HepG2 (cell line): Measurements from ENCODE around the gene NTN3. TPM values are rescaled to one million over a fixed set of nuclear protein-coding genes. Genes with fewer than 3 reads are reported as not detected.
A peak's percentile ranks its signal among the peaks of the same experiment; 100 is the strongest.

ENCODE experiments used
- ARHGAP35 ChIP-seq: sonication (generic); formaldehyde crosslinking; IDR thresholded peaks from 2 replicates; pipeline ENCODE4 v1.9.0; 2022; ENCODE audit warnings: mild to moderate bottlenecking, inconsistent platforms, moderate library complexity, missing genetic modification reagents, borderline replicate concordance
- KAT2B ChIP-seq: fragments of 150-350 bp; IDR thresholded peaks from 2 replicates; pipeline ENCODE4 v1.6.1; 2014; ENCODE audit warnings: low read depth, low read length, borderline replicate concordance
- KDM1A ChIP-seq: IDR thresholded peaks from 2 replicates; pipeline ENCODE4 v1.6.1; 2016; ENCODE audit warnings: missing compliant biosample characterization
- KMT2B ChIP-seq: IDR thresholded peaks from 2 replicates; pipeline ENCODE4 v1.6.1; 2016; ENCODE audit warnings: missing genetic modification reagents, missing compliant biosample characterization
- MAFG ChIP-seq: sonication (generic); formaldehyde crosslinking; IDR thresholded peaks from 2 replicates; pipeline ENCODE4 v1.5.1; 2020; ENCODE audit warnings: mild to moderate bottlenecking, missing genetic modification reagents
- NFATC3 ChIP-seq: sonication (generic); formaldehyde crosslinking; IDR thresholded peaks from 2 replicates; pipeline ENCODE4 v1.5.1; 2020; ENCODE audit warnings: mild to moderate bottlenecking, missing genetic modification reagents
- NR3C1 ChIP-seq: sonication (generic); formaldehyde crosslinking; IDR thresholded peaks from 2 replicates; pipeline ENCODE4 v1.4.0; 2020; ENCODE audit warnings: missing genetic modification reagents
- SCMH1 ChIP-seq: sonication (generic); formaldehyde crosslinking; IDR thresholded peaks from 2 replicates; pipeline ENCODE4 v1.9.0; 2021; ENCODE audit warnings: missing genetic modification reagents, mild to moderate bottlenecking, borderline replicate concordance
- TARDBP ChIP-seq: sonication (generic); formaldehyde crosslinking; IDR thresholded peaks from 2 replicates; pipeline ENCODE4 v1.8.0; 2022; ENCODE audit warnings: mild to moderate bottlenecking, missing genetic modification reagents
- TMF1 ChIP-seq: sonication (generic); formaldehyde crosslinking; IDR thresholded peaks from 2 replicates; pipeline ENCODE4 v1.8.1; 2022; ENCODE audit warnings: low read depth, missing genetic modification reagents
- YY1 ChIP-seq: IDR thresholded peaks from 2 replicates; pipeline ENCODE4 v1.6.1; 2011; ENCODE audit warnings: low read length, low read depth, moderate library complexity, mild to moderate bottlenecking; ENCODE audit not compliant: insufficient read depth, insufficient replicate concordance
- ZBTB3 ChIP-seq: sonication (generic); formaldehyde crosslinking; IDR thresholded peaks from 2 replicates; pipeline ENCODE4 v1.4.0; 2020; ENCODE audit warnings: low read depth, mild to moderate bottlenecking, moderate library complexity, missing genetic modification reagents, borderline replicate concordance
- ZFP37 ChIP-seq: sonication (generic); formaldehyde crosslinking; IDR thresholded peaks from 2 replicates; pipeline ENCODE4 v1.4.0; 2020; ENCODE audit warnings: missing genetic modification reagents, borderline replicate concordance
- ZFP82 ChIP-seq: sonication (generic); formaldehyde crosslinking; IDR thresholded peaks from 2 replicates; pipeline ENCODE4 v1.5.1; 2020; ENCODE audit warnings: mild to moderate bottlenecking, missing genetic modification reagents, borderline replicate concordance
- ZNF75D ChIP-seq: sonication (generic); formaldehyde crosslinking; IDR thresholded peaks from 2 replicates; pipeline ENCODE4 v1.8.1; 2023; ENCODE audit warnings: missing genetic modification reagents, mild to moderate bottlenecking, borderline replicate concordance
- ZSCAN9 ChIP-seq: IDR thresholded peaks from 2 replicates; pipeline ENCODE4 v1.6.1; 2016; ENCODE audit warnings: borderline replicate concordance
- polyA plus RNA-seq, 8 experiments: library from polyadenylated mRNA; depleted of rRNA in 3 of 8; stranded (reverse) in 7 of 8; unstranded in 1 of 8; fragments of >200 nt; fragmentation: Illumina TruSeq in 4 of 8; extraction: Trizol in 4 of 8; gene quantifications; 2 replicates each; pipeline versions ENCODE4 v1.2.1 to v1.2.3, GENCODE V29; 2011 to 2016; ENCODE audit warnings: low read depth in 4 of 8, missing spikeins in 1 of 8, mixed read lengths in 1 of 8; ENCODE audit not compliant: insufficient read depth in 1 of 8
- total RNA-seq, 5 experiments: library from RNA; depleted of rRNA; stranded (reverse); fragments of >200 nt; fragmentation: Illumina TruSeq; extraction: Trizol; gene quantifications; 2 replicates each; pipeline ENCODE4 v1.2.3, GENCODE V29; 2016; ENCODE audit warnings: low read depth in 1 of 5
- TF ChIP-seq, protein P1 (sequence below): sonication (generic); formaldehyde crosslinking; IDR thresholded peaks from 2 replicates; pipeline ENCODE4 v1.5.0; 2020; ENCODE audit warnings: missing genetic modification reagents
- TF ChIP-seq, protein P2 (sequence below): sonication (generic); formaldehyde crosslinking; IDR thresholded peaks from 2 replicates; pipeline ENCODE4; 2020; ENCODE audit warnings: missing genetic modification reagents, mild to moderate bottlenecking, borderline replicate concordance
- TF ChIP-seq, protein P3 (sequence below): sonication (generic); formaldehyde crosslinking; IDR thresholded peaks from 2 replicates; pipeline ENCODE4 v1.4.0; 2020; ENCODE audit warnings: low read depth, mild to moderate bottlenecking, missing genetic modification reagents
- TF ChIP-seq, protein P4 (sequence below): sonication (generic); formaldehyde crosslinking; IDR thresholded peaks from 2 replicates; pipeline ENCODE4 v1.5.1; 2020; ENCODE audit warnings: missing genetic modification reagents, mild to moderate bottlenecking, borderline replicate concordance
- TF ChIP-seq, protein P5 (sequence below), 2 experiments: fragments of 450-650 bp in 1 of 2; sonication (generic) in 1 of 2; formaldehyde crosslinking; IDR thresholded peaks; 2 replicates each; pipeline versions ENCODE4 v1.5.0 to v1.8.0; 2020 to 2022; ENCODE audit warnings: mild to moderate bottlenecking in 1 of 2, missing genetic modification reagents in 1 of 2

Gene NTN3
- total and polyA plus RNA-seq, 2 of the 13 experiments (the other 11 are each of a cell fraction or from before 2014, with no cell fraction given) = 0.09 to 0.20 TPM

DNA sequence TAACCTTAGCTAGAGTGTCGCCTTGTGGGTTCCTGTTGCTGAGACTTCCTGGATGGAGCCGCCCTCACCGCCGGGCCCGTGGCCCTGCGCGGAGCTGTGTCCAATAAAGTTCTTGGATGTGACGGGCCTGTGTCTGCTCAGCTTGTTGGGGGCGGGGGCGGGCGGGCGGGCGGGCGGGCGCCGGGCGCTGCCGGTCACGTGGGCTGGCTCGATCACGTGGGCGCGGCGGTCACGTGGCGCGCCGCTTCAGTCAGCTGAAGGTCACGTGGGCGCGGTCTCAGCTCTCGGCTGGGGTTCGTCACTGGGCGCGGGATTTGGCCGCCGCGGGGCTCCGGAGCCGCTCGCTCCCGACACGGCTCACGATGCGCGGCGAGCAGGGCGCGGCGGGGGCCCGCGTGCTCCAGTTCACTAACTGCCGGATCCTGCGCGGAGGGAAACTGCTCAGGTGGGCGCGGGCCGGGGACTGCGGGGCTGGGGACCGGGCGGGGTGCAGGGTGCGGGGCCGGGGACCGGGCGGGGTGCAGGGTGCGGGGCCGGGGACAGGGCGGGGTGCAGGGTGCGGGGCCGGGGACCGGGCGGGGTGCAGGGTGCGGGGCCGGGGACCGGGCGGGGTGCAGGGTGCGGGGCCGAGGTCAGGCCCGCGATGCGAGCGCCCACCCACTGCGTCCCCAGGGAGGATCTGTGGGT lies 49.1 kb downstream of the NTN3 start, which contains the start of gene AMDHD2 (continued):
- TF ChIP-seq KAT2B = no peak
- no peak for TF ChIP-seq KDM1A (CRISPR knock-in tag)
- no peak for TF ChIP-seq ZSCAN9 (CRISPR knock-in tag)
- TF ChIP-seq, protein P1, sequence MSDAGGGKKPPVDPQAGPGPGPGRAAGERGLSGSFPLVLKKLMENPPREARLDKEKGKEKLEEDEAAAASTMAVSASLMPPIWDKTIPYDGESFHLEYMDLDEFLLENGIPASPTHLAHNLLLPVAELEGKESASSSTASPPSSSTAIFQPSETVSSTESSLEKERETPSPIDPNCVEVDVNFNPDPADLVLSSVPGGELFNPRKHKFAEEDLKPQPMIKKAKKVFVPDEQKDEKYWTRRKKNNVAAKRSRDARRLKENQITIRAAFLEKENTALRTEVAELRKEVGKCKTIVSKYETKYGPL (CRISPR knock-in tag) = no peak
- TF ChIP-seq ZFP82 = no peak
- TF ChIP-seq, protein P2, sequence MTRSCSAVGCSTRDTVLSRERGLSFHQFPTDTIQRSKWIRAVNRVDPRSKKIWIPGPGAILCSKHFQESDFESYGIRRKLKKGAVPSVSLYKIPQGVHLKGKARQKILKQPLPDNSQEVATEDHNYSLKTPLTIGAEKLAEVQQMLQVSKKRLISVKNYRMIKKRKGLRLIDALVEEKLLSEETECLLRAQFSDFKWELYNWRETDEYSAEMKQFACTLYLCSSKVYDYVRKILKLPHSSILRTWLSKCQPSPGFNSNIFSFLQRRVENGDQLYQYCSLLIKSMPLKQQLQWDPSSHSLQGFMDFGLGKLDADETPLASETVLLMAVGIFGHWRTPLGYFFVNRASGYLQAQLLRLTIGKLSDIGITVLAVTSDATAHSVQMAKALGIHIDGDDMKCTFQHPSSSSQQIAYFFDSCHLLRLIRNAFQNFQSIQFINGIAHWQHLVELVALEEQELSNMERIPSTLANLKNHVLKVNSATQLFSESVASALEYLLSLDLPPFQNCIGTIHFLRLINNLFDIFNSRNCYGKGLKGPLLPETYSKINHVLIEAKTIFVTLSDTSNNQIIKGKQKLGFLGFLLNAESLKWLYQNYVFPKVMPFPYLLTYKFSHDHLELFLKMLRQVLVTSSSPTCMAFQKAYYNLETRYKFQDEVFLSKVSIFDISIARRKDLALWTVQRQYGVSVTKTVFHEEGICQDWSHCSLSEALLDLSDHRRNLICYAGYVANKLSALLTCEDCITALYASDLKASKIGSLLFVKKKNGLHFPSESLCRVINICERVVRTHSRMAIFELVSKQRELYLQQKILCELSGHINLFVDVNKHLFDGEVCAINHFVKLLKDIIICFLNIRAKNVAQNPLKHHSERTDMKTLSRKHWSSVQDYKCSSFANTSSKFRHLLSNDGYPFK (CRISPR knock-in tag) = no peak
- no peak for TF ChIP-seq ZBTB3 (CRISPR knock-in tag)
- peak; percentile 62 for TF ChIP-seq YY1
- TF ChIP-seq ZNF75D = no peak
- TF ChIP-seq MAFG (CRISPR knock-in tag) = no peak
- TF ChIP-seq, protein P3, sequence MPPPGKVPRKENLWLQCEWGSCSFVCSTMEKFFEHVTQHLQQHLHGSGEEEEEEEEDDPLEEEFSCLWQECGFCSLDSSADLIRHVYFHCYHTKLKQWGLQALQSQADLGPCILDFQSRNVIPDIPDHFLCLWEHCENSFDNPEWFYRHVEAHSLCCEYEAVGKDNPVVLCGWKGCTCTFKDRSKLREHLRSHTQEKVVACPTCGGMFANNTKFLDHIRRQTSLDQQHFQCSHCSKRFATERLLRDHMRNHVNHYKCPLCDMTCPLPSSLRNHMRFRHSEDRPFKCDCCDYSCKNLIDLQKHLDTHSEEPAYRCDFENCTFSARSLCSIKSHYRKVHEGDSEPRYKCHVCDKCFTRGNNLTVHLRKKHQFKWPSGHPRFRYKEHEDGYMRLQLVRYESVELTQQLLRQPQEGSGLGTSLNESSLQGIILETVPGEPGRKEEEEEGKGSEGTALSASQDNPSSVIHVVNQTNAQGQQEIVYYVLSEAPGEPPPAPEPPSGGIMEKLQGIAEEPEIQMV = no peak
- TF ChIP-seq, protein P4, sequence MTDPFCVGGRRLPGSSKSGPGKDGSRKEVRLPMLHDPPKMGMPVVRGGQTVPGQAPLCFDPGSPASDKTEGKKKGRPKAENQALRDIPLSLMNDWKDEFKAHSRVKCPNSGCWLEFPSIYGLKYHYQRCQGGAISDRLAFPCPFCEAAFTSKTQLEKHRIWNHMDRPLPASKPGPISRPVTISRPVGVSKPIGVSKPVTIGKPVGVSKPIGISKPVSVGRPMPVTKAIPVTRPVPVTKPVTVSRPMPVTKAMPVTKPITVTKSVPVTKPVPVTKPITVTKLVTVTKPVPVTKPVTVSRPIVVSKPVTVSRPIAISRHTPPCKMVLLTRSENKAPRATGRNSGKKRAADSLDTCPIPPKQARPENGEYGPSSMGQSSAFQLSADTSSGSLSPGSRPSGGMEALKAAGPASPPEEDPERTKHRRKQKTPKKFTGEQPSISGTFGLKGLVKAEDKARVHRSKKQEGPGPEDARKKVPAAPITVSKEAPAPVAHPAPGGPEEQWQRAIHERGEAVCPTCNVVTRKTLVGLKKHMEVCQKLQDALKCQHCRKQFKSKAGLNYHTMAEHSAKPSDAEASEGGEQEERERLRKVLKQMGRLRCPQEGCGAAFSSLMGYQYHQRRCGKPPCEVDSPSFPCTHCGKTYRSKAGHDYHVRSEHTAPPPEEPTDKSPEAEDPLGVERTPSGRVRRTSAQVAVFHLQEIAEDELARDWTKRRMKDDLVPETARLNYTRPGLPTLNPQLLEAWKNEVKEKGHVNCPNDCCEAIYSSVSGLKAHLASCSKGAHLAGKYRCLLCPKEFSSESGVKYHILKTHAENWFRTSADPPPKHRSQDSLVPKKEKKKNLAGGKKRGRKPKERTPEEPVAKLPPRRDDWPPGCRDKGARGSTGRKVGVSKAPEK (CRISPR knock-in tag) = no peak
- TF ChIP-seq, protein P5, sequence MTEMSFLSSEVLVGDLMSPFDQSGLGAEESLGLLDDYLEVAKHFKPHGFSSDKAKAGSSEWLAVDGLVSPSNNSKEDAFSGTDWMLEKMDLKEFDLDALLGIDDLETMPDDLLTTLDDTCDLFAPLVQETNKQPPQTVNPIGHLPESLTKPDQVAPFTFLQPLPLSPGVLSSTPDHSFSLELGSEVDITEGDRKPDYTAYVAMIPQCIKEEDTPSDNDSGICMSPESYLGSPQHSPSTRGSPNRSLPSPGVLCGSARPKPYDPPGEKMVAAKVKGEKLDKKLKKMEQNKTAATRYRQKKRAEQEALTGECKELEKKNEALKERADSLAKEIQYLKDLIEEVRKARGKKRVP (CRISPR knock-in tag; IDR thresholded peaks at IDR 0.05) = no peak
- no peak for TF ChIP-seq SCMH1 (CRISPR knock-in tag)
- TF ChIP-seq NFATC3 = no peak
- no peak for TF ChIP-seq TARDBP (CRISPR knock-in tag)
- no peak for TF ChIP-seq TMF1 (CRISPR knock-in tag)
- no peak for TF ChIP-seq NR3C1 (CRISPR knock-in tag)
- no peak; the same call in 1 of the 2 replicates for TF ChIP-seq KMT2B (CRISPR knock-in tag)
- TF ChIP-seq ARHGAP35 = no peak
- no peak for TF ChIP-seq ZFP37
